ENCODE results near the gene NPAS3.

- no peak for TF ChIP-seq POLR2A (IDR thresholded peaks at IDR 0.05)
- TF ChIP-seq CTCF (IDR thresholded peaks at IDR 0.05): no peak
- no peak for TF ChIP-seq EP300 (IDR thresholded peaks at IDR 0.05)
Measured at GRCh38 chr14:33068626-33069025, 129.9 kb downstream of the NPAS3 start.

Data from sigmoid colon (tissue), 4 donors.